ENCODE data around the gene ZDHHC24. TPM values are rescaled to one million over a fixed set of nuclear protein-coding genes. Genes with fewer than 3 reads are reported as not detected.

ZDHHC24 gene
- total RNA-seq, 6 experiments from 2014 or later, result 3.6 to 15.5 (median 5.8) TPM

DNA sequence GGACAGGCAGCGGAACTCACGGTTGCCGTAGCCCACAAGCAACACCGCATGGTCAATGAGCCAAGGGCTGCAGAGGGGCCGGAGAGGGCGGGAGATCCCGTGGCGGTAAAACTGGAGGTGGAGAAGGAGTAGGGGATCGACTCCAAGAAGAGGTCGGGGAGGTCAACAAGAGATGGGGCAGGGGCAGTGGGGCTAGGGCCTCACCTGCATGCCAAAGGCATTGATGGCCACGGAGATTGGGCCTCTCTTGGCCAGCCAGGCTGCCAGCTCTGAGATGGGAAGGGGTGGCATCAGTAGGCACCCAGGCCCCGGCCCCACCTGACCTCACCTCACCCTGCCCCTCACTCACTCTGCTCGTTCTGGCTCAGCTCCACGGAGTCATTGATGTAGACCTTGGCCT, 18.7 kb upstream of the ZDHHC24 start:
- no peak for DNase-seq

DNA sequence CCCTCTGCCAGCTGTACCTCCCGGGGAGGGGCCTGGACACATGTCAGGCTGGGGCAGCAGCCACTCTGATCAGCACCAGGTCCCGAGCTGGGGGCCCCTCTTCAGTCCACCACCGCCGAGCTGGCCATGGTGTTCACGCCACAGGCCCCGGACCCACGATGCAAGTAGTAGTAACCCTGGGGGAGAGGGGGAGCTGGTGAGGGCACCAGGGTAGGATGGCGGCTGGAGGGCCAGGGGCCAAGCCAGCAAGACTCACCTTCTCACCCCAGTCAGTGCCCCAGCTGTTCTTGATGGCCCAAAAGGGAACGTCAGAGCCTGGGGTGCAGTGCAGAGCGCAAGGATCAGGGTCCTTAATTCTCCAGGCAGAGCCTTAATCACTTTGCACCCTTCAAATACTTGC, 18.0 kb upstream of the ZDHHC24 start:
- WGBS (ENCODE audit: insufficient coverage, low coverage, low lambda C conversion rate, missing lambda C conversion rate), result 63% methylated on average over 3 of the region's 10 CpGs
- H3K4me3 ChIP-seq, result no peak overlapping the region
- peaks cover 0 to 9% (median 0%) of the 10 kb centered on the region in 4 donors for H3K4me1 ChIP-seq
- no peak for ATAC-seq
- H3K27me3 ChIP-seq, result no peaks in the 10 kb centered on the region
- no peak for DNase-seq
- no peaks in the 10 kb centered on the region for H3K9me3 ChIP-seq
- intact Hi-C loops (cut with DNase I), result no loop called here
- no peak overlapping the region for H3K27ac ChIP-seq
- H3K36me3 ChIP-seq, result no peaks in the 10 kb centered on the region
- TF ChIP-seq POLR2A (IDR thresholded peaks at IDR 0.05) (no peak), CTCF (IDR thresholded peaks at IDR 0.05) (no peak)

More for the DNA sequence above, 18.7 kb upstream of the ZDHHC24 start:
- peaks cover 0 to 5% (median 0%) of the 10 kb centered on the region in 4 donors for H3K4me1 ChIP-seq
- ATAC-seq, result no peak
- H3K27me3 ChIP-seq, result no peaks in the 10 kb centered on the region
- H3K9me3 ChIP-seq, result no peaks in the 10 kb centered on the region
- TF ChIP-seq CTCF (IDR thresholded peaks at IDR 0.05), result no peak
- no peak for TF ChIP-seq POLR2A (IDR thresholded peaks at IDR 0.05)
- no peak overlapping the region for H3K27ac ChIP-seq
- no peak overlapping the region for H3K4me3 ChIP-seq
- intact Hi-C loops (cut with DNase I), result no loop called here
- WGBS (ENCODE audit: insufficient coverage, low coverage, low lambda C conversion rate, missing lambda C conversion rate), result 79% methylated on average over 6 of the region's 14 CpGs
- no peaks in the 10 kb centered on the region for H3K36me3 ChIP-seq

- Histone ChIP-seq H3K4me1 (peaks cover 0 to 8% (median 0%) of the 10 kb centered on the region in 4 donors), H3K27ac (no peak overlapping the region), H3K9me3 (no peaks in the 10 kb centered on the region), H3K4me3 (no peak overlapping the region), H3K36me3 (no peaks in the 10 kb centered on the region), H3K27me3 (no peaks in the 10 kb centered on the region)
- ATAC-seq (no peak), DNase-seq (no peak)
- intact Hi-C loops (cut with DNase I), result no loop called here
- WGBS (ENCODE audit: insufficient coverage, low coverage, low lambda C conversion rate, missing lambda C conversion rate), result 90% methylated on average over 3 of the region's 20 CpGs
- no peak for TF ChIP-seq CTCF (IDR thresholded peaks at IDR 0.05)
- TF ChIP-seq POLR2A (IDR thresholded peaks at IDR 0.05), result no peak
Observed at GRCh38 chr11:66562907-66563583, 17.2 kb upstream of the ZDHHC24 start.

DNA sequence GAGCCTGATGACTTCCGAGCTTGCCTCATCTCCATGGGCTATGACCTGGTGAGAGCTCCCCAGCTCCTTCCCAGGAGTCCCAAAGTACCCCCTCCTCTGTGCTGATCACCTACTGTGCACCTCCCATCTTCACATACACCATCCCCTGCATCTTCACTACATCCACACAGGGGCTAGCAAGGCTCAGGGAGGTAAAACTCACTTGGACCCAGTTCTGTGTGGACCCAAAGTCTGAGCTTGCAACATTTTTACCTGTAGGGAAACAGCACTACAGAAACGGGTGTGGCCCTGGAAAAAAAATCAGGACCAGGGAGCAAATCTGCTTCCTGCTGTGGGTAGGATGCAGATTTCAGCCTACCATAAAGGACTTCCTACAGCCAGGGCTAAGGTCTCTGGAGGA, 16.4 kb upstream of the ZDHHC24 start:
- intact Hi-C loops (cut with DNase I), result no loop called here
- 100% methylated on average over 1 of the region's 2 CpGs for WGBS (ENCODE audit: insufficient coverage, low coverage, low lambda C conversion rate, missing lambda C conversion rate)
- Histone ChIP-seq H3K27ac (no peak overlapping the region), H3K4me3 (no peak overlapping the region), H3K27me3 (no peaks in the 10 kb centered on the region), H3K9me3 (no peaks in the 10 kb centered on the region), H3K4me1 (peaks cover 0 to 4% (median 0%) of the 10 kb centered on the region in 4 donors), H3K36me3 (no peaks in the 10 kb centered on the region)
- TF ChIP-seq POLR2A (IDR thresholded peaks at IDR 0.05) (no peak), CTCF (IDR thresholded peaks at IDR 0.05) (no peak)
- DNase-seq (no peak), ATAC-seq (no peak)

GRCh38 chr11:66561975-66562248, 16.1 kb upstream of the ZDHHC24 start:
- H3K27me3 ChIP-seq, result no peaks in the 10 kb centered on the region
- intact Hi-C loops (cut with DNase I), result no loop called here
- no CpG with 5 or more reads among the region's 9 CpGs for WGBS (ENCODE audit: insufficient coverage, low coverage, low lambda C conversion rate, missing lambda C conversion rate)

More at GRCh38 chr11:66561975-66562248, 16.1 kb upstream of the ZDHHC24 start:
- H3K36me3 ChIP-seq, result no peaks in the 10 kb centered on the region
- DNase-seq (no peak), ATAC-seq (no peak)
- no peak overlapping the region for H3K27ac ChIP-seq
- TF ChIP-seq POLR2A (IDR thresholded peaks at IDR 0.05) (no peak), CTCF (IDR thresholded peaks at IDR 0.05) (no peak)
- no peaks in the 10 kb centered on the region for H3K9me3 ChIP-seq
- H3K4me3 ChIP-seq, result no peak overlapping the region
- H3K4me1 ChIP-seq, result peaks cover 0 to 4% (median 0%) of the 10 kb centered on the region in 4 donors

Data from right lobe of liver (tissue), 6 donors.